Kidney capillary endothelial cell (primary cell): ENCODE data around the gene NMT1.
"Not testable (repeated sequence)": the region's sequence is repeated elsewhere in the genome, so short reads cannot be mapped to it uniquely, and the experiment has no call there.

Experiments used
- DNase-seq: peaks from one replicate; pipeline ENCODE4 v3.0.0-alpha.2; 2018; ENCODE audit warnings: low spot score

Gene NMT1

GRCh38 chr17:45036691-45037090 is 24.4 kb upstream of the NMT1 start:
- DNase-seq, result no peak

GRCh38 chr17:45038728-45039634 is 22.1 kb upstream of the NMT1 start:
- no peak for DNase-seq

- DNase-seq, result no peak
Measured at GRCh38 chr17:45040459-45040858, 20.7 kb upstream of the NMT1 start.

GRCh38 chr17:45042346-45043120 is 18.6 kb upstream of the NMT1 start:
- DNase-seq, result no peak

GRCh38 chr17:45043813-45044540 is 17.1 kb upstream of the NMT1 start:
- no peak for DNase-seq

GRCh38 chr17:45046537-45047125 is 14.5 kb upstream of the NMT1 start:
- no peak for DNase-seq

- no peak for DNase-seq
Measured at GRCh38 chr17:45048795-45049563, 12.1 kb upstream of the NMT1 start.

- no peak for DNase-seq
Measured at GRCh38 chr17:45050481-45051059, 10.5 kb upstream of the NMT1 start.

GRCh38 chr17:45051060-45051719 is 9.9 kb upstream of the NMT1 start, which contains the start of gene DCAKD:
Gene DCAKD, minus strand, starts transcription at chr17:45051632. Its CDS starts 16,747 bp downstream, at chr17:45034885.
- peak; percentile 87 for DNase-seq

GRCh38 chr17:45051720-45052051 is 9.4 kb upstream of the NMT1 start:
- DNase-seq, result not testable (repeated sequence)

GRCh38 chr17:45052052-45052772 is 8.9 kb upstream of the NMT1 start:
- DNase-seq, result peak; percentile 58

- DNase-seq, result no peak
Measured at GRCh38 chr17:45060382-45060796, 728 bp upstream of the NMT1 start.

- DNase-seq, result no peak
Measured at GRCh38 chr17:45061606-45062205, 589 bp downstream of the NMT1 start.

- DNase-seq, result no peak
Measured at GRCh38 chr17:45063198-45063597, 2.1 kb downstream of the NMT1 start.

GRCh38 chr17:45067637-45068036 is 6.5 kb downstream of the NMT1 start:
- DNase-seq, result no peak

- DNase-seq, result no peak
Measured at GRCh38 chr17:45070001-45070400, 8.9 kb downstream of the NMT1 start.

- DNase-seq, result no peak
Measured at GRCh38 chr17:45070809-45071208, 9.7 kb downstream of the NMT1 start.

- DNase-seq, result no peak
Measured at GRCh38 chr17:45073414-45074070, 12.4 kb downstream of the NMT1 start.

- DNase-seq, result no peak
Measured at GRCh38 chr17:45077643-45078042, 16.5 kb downstream of the NMT1 start.
